Osteocyte (in vitro differentiated cells): ENCODE results near the gene HSD3B2. TPM values are rescaled to one million over a fixed set of nuclear protein-coding genes. Genes with fewer than 3 reads are reported as not detected.

Experiments used
- DNase-seq: peaks from one replicate; pipeline ENCODE4 v3.0.0; 2021; ENCODE audit warnings: mixed read lengths; ENCODE audit not compliant: unreplicated experiment; ENCODE audit errors: extremely low spot score
- H3K27ac Mint-ChIP-seq: one replicate; pipeline ENCODE4 v1.8.0; 2021; ENCODE audit warnings: mild to moderate bottlenecking, mixed read lengths; ENCODE audit not compliant: unreplicated experiment
- H3K27me3 Mint-ChIP-seq: one replicate; pipeline ENCODE4 v1.8.0; 2021; ENCODE audit warnings: mixed read lengths; ENCODE audit not compliant: unreplicated experiment
- H3K36me3 Mint-ChIP-seq: one replicate; pipeline ENCODE4 v1.8.0; 2021; ENCODE audit warnings: mixed read lengths; ENCODE audit not compliant: unreplicated experiment
- H3K4me1 Mint-ChIP-seq: one replicate; pipeline ENCODE4 v1.8.0; 2021; ENCODE audit warnings: mixed read lengths; ENCODE audit not compliant: unreplicated experiment
- H3K4me3 Mint-ChIP-seq: one replicate; pipeline ENCODE4 v1.8.0; 2021; ENCODE audit warnings: mild to moderate bottlenecking, moderate library complexity, mixed read lengths; ENCODE audit not compliant: unreplicated experiment
- H3K9me3 Mint-ChIP-seq: one replicate; pipeline ENCODE4 v1.8.0; 2021; ENCODE audit warnings: mixed read lengths; ENCODE audit not compliant: unreplicated experiment
- CTCF ChIP-seq: fragments of 200-600 bp; sonication (generic); IDR thresholded peaks from 2 replicates; pipeline ENCODE4 v1.5.0; 2021; ENCODE audit warnings: antibody characterized with exemption, mild to moderate bottlenecking, moderate library complexity
- total RNA-seq: library from RNA; stranded (reverse); gene quantifications from 2 replicates; pipeline ENCODE4 v1.2.1, GENCODE V29; 2021

Gene HSD3B2
- total RNA-seq, 1 donor from 2014 or later, result not detected

DNA sequence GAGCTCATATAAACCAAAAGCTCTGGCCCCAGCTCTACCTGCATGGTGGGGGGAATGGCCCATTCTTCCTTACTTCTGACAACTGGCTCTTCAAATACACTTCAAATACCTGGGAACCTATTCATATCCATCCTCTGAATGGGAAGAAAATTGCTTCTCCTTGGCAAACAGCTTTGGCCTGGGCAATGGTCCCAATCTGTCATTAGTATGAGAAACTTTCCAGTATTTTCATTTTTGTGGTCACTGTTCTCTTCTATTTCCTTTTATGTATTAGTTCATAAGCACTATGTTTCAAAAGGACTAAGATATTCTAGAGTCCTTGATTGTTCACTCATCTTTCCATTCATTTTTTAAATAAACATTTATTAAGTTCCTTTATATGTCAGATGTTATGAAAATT is 5.2 kb upstream of the HSD3B2 start:
- Mint-ChIP-seq H3K4me1 (no peaks in the 10 kb centered on the region), H3K27ac (no peak overlapping the region), H3K27me3 (no peaks in the 10 kb centered on the region), H3K9me3 (peaks cover 9% of the 10 kb centered on the region), H3K4me3 (no peak overlapping the region), H3K36me3 (no peaks in the 10 kb centered on the region)
- no peak for DNase-seq
- TF ChIP-seq CTCF, result no peak

- Mint-ChIP-seq H3K27me3 (no peaks in the 10 kb centered on the region), H3K4me3 (no peak overlapping the region), H3K9me3 (peaks cover 6% of the 10 kb centered on the region), H3K4me1 (no peaks in the 10 kb centered on the region), H3K27ac (no peak overlapping the region), H3K36me3 (no peaks in the 10 kb centered on the region)
- TF ChIP-seq CTCF, result no peak
- no peak for DNase-seq
Observed at GRCh38 chr1:119410961-119411360, 4.0 kb upstream of the HSD3B2 start.

DNA sequence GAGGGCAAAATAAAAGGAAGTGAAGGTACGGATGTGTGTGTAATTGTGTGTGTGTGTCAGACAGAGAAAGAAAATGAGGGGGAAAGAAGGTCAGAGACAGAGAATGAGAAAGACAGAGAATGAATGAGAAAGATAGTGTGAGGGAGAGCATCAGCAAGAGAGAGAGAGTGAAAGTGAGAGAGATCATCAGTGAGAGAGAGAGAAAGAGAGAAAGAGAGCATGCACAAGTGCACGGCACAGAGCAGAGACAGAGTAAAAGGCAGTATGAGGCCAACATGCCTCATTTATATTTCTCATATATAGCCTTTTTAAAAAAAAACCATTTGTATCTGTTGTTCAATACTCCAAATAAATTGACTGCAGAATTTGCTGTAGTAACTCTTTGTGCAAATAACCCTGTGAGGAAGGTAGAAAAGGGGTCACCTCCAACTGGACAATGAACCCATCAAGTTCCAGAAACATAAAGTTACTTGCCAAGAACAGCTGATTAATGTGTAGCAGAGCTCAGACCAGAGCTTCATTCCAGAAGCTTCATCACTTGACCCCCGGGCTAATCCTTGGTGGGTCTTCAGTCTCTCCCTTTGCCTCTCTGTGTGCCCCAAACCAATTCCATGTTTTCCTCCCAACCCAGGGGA is 1.2 kb downstream of the HSD3B2 start:
- H3K4me3 Mint-ChIP-seq, result no peak overlapping the region
- H3K36me3 Mint-ChIP-seq, result no peaks in the 10 kb centered on the region
- DNase-seq, result no peak
- H3K27me3 Mint-ChIP-seq, result peaks cover 7% of the 10 kb centered on the region
- no peaks in the 10 kb centered on the region for H3K4me1 Mint-ChIP-seq
- no peaks in the 10 kb centered on the region for H3K9me3 Mint-ChIP-seq
- H3K27ac Mint-ChIP-seq, result no peak overlapping the region
- no peak for TF ChIP-seq CTCF

- Mint-ChIP-seq H3K36me3 (no peaks in the 10 kb centered on the region), H3K4me3 (no peak overlapping the region), H3K4me1 (no peaks in the 10 kb centered on the region), H3K27me3 (peaks cover 7% of the 10 kb centered on the region), H3K9me3 (no peaks in the 10 kb centered on the region), H3K27ac (no peak overlapping the region)
- no peak for TF ChIP-seq CTCF
- DNase-seq, result no peak
Observed at GRCh38 chr1:119419109-119419508, 4.2 kb downstream of the HSD3B2 start.

- no peak overlapping the region for H3K27ac Mint-ChIP-seq
- H3K36me3 Mint-ChIP-seq, result no peaks in the 10 kb centered on the region
- no peaks in the 10 kb centered on the region for H3K4me1 Mint-ChIP-seq
- TF ChIP-seq CTCF, result no peak
- DNase-seq, result no peak
- H3K27me3 Mint-ChIP-seq, result peaks cover 7% of the 10 kb centered on the region
- H3K9me3 Mint-ChIP-seq, result no peaks in the 10 kb centered on the region
- no peak overlapping the region for H3K4me3 Mint-ChIP-seq
Observed at GRCh38 chr1:119420638-119421037, 5.7 kb downstream of the HSD3B2 start.
